ENCODE results near the gene C3orf18.

Gene C3orf18

GRCh38 chr3:50551054-50551659, 16.4 kb downstream of the C3orf18 start:
- DNase-seq (ENCODE audit: low read depth, low spot score): no peak

GRCh38 chr3:50550079-50550736, 17.3 kb downstream of the C3orf18 start:
- peak; percentile 47 for DNase-seq (ENCODE audit: low read depth, low spot score)

- no peak for DNase-seq (ENCODE audit: low read depth, low spot score)
These were observed 18.3 kb downstream of the C3orf18 start for GRCh38 chr3:50549226-50549625.

GRCh38 chr3:50545781-50546180, 21.8 kb downstream of the C3orf18 start:
- DNase-seq (ENCODE audit: low read depth, low spot score): no peak

GRCh38 chr3:50542177-50543034, 25.1 kb downstream of the C3orf18 start:
- peak; percentile 9 for DNase-seq (ENCODE audit: low read depth, low spot score)

GRCh38 chr3:50539356-50540286, 27.9 kb downstream of the C3orf18 start:
- DNase-seq (ENCODE audit: low read depth, low spot score): no peak

- DNase-seq (ENCODE audit: low read depth, low spot score): no peak
These were observed 30.0 kb downstream of the C3orf18 start for GRCh38 chr3:50537421-50538129.

- no peak for DNase-seq (ENCODE audit: low read depth, low spot score)
These were observed 30.9 kb downstream of the C3orf18 start for GRCh38 chr3:50536471-50537180.

GRCh38 chr3:50534681-50535330, 32.7 kb downstream of the C3orf18 start:
- DNase-seq (ENCODE audit: low read depth, low spot score): no peak

- DNase-seq (ENCODE audit: low read depth, low spot score): no peak
These were observed 33.6 kb downstream of the C3orf18 start for GRCh38 chr3:50533807-50534461.

GRCh38 chr3:50533316-50533715, 34.2 kb downstream of the C3orf18 start:
- no peak for DNase-seq (ENCODE audit: low read depth, low spot score)

GRCh38 chr3:50532062-50532705, 35.4 kb downstream of the C3orf18 start:
- no peak for DNase-seq (ENCODE audit: low read depth, low spot score)

- no peak for DNase-seq (ENCODE audit: low read depth, low spot score)
These were observed 36.3 kb downstream of the C3orf18 start for GRCh38 chr3:50531201-50531600.

- DNase-seq (ENCODE audit: low read depth, low spot score): no peak
These were observed 37.3 kb downstream of the C3orf18 start for GRCh38 chr3:50530001-50530970.

GRCh38 chr3:50525987-50526386, 41.6 kb downstream of the C3orf18 start:
- no peak for DNase-seq (ENCODE audit: low read depth, low spot score)

- no peak for DNase-seq (ENCODE audit: low read depth, low spot score)
These were observed 42.2 kb downstream of the C3orf18 start for GRCh38 chr3:50525191-50525910.

GRCh38 chr3:50524746-50525145, 42.8 kb downstream of the C3orf18 start:
- DNase-seq (ENCODE audit: low read depth, low spot score): no peak
